Measurements from ENCODE around the gene BLOC1S6.

Gene BLOC1S6

GRCh38 chr15:45587095-45587862, at the start of gene BLOC1S6:
Gene BLOC1S6 (plus strand): TSS chr15:45587379. CDS start chr15:45587444, 65 bp downstream.
- H3K9me3 Mint-ChIP-seq (ENCODE audit: low read depth) = no peaks in the 10 kb centered on the region
- peaks cover under 1% of the 10 kb centered on the region for H3K36me3 Mint-ChIP-seq

GRCh38 chr15:45539680-45540079, 47.5 kb upstream of the BLOC1S6 start:
- Mint-ChIP-seq H3K27me3 (no peaks in the 10 kb centered on the region), H3K36me3 (no peaks in the 10 kb centered on the region), H3K4me1 (ENCODE audit: low read depth) (no peaks in the 10 kb centered on the region), H3K27ac (no peak overlapping the region), H3K9me3 (ENCODE audit: low read depth) (no peaks in the 10 kb centered on the region), H3K4me3 (no peak overlapping the region)

More at GRCh38 chr15:45587095-45587862, at the start of gene BLOC1S6:
- Mint-ChIP-seq H3K27me3 (no peaks in the 10 kb centered on the region), H3K27ac (peak within 1 kb of the TSS; percentile 100), H3K4me3 (peak within 1 kb of the TSS; percentile 99), H3K4me1 (ENCODE audit: low read depth) (peaks cover 45% of the 10 kb centered on the region)

GRCh38 chr15:45540531-45540930, 46.6 kb upstream of the BLOC1S6 start:
- Mint-ChIP-seq H3K27me3 (no peaks in the 10 kb centered on the region), H3K4me1 (ENCODE audit: low read depth) (no peaks in the 10 kb centered on the region), H3K36me3 (no peaks in the 10 kb centered on the region), H3K27ac (no peak overlapping the region), H3K4me3 (no peak overlapping the region), H3K9me3 (ENCODE audit: low read depth) (no peaks in the 10 kb centered on the region)

- H3K36me3 Mint-ChIP-seq = no peaks in the 10 kb centered on the region
- no peak overlapping the region for H3K27ac Mint-ChIP-seq
- peaks cover 2% of the 10 kb centered on the region for H3K27me3 Mint-ChIP-seq
- H3K9me3 Mint-ChIP-seq (ENCODE audit: low read depth) = no peaks in the 10 kb centered on the region
- H3K4me3 Mint-ChIP-seq = no peak overlapping the region
- H3K4me1 Mint-ChIP-seq (ENCODE audit: low read depth) = no peaks in the 10 kb centered on the region
Observed at GRCh38 chr15:45543051-45543450, 44.1 kb upstream of the BLOC1S6 start.

- Mint-ChIP-seq H3K4me1 (ENCODE audit: low read depth) (no peaks in the 10 kb centered on the region), H3K9me3 (ENCODE audit: low read depth) (no peaks in the 10 kb centered on the region), H3K4me3 (no peak overlapping the region), H3K36me3 (no peaks in the 10 kb centered on the region), H3K27ac (no peak overlapping the region), H3K27me3 (peaks cover 2% of the 10 kb centered on the region)
Observed at GRCh38 chr15:45544266-45545023, 42.7 kb upstream of the BLOC1S6 start.

- no peak overlapping the region for H3K4me3 Mint-ChIP-seq
- no peaks in the 10 kb centered on the region for H3K4me1 Mint-ChIP-seq (ENCODE audit: low read depth)
- no peaks in the 10 kb centered on the region for H3K36me3 Mint-ChIP-seq
- H3K27ac Mint-ChIP-seq = no peak overlapping the region
- peaks cover 2% of the 10 kb centered on the region for H3K27me3 Mint-ChIP-seq
- no peaks in the 10 kb centered on the region for H3K9me3 Mint-ChIP-seq (ENCODE audit: low read depth)
Observed at GRCh38 chr15:45546789-45547188, 40.4 kb upstream of the BLOC1S6 start.

GRCh38 chr15:45548753-45549520, 38.2 kb upstream of the BLOC1S6 start:
- H3K27ac Mint-ChIP-seq = no peak overlapping the region
- H3K4me1 Mint-ChIP-seq (ENCODE audit: low read depth) = no peaks in the 10 kb centered on the region
- no peaks in the 10 kb centered on the region for H3K36me3 Mint-ChIP-seq
- H3K9me3 Mint-ChIP-seq (ENCODE audit: low read depth) = no peaks in the 10 kb centered on the region
- H3K4me3 Mint-ChIP-seq = no peak overlapping the region
- peaks cover 2% of the 10 kb centered on the region for H3K27me3 Mint-ChIP-seq

GRCh38 chr15:45549541-45550220, 37.5 kb upstream of the BLOC1S6 start:
- Mint-ChIP-seq H3K36me3 (no peaks in the 10 kb centered on the region), H3K27me3 (peaks cover 6% of the 10 kb centered on the region), H3K4me1 (ENCODE audit: low read depth) (no peaks in the 10 kb centered on the region), H3K4me3 (no peak overlapping the region), H3K27ac (no peak overlapping the region), H3K9me3 (ENCODE audit: low read depth) (no peaks in the 10 kb centered on the region)

GRCh38 chr15:45550436-45550835, 36.7 kb upstream of the BLOC1S6 start:
- Mint-ChIP-seq H3K27me3 (peaks cover 7% of the 10 kb centered on the region), H3K4me3 (no peak overlapping the region), H3K36me3 (no peaks in the 10 kb centered on the region), H3K9me3 (ENCODE audit: low read depth) (no peaks in the 10 kb centered on the region), H3K27ac (no peak overlapping the region), H3K4me1 (ENCODE audit: low read depth) (no peaks in the 10 kb centered on the region)

GRCh38 chr15:45551676-45552075, 35.5 kb upstream of the BLOC1S6 start:
- Mint-ChIP-seq H3K4me3 (no peak overlapping the region), H3K27ac (no peak overlapping the region), H3K27me3 (peaks cover 12% of the 10 kb centered on the region), H3K4me1 (ENCODE audit: low read depth) (no peaks in the 10 kb centered on the region), H3K36me3 (no peaks in the 10 kb centered on the region), H3K9me3 (ENCODE audit: low read depth) (no peaks in the 10 kb centered on the region)

- Mint-ChIP-seq H3K36me3 (no peaks in the 10 kb centered on the region), H3K27me3 (peaks cover 13% of the 10 kb centered on the region), H3K27ac (no peak overlapping the region), H3K9me3 (ENCODE audit: low read depth) (no peaks in the 10 kb centered on the region), H3K4me1 (ENCODE audit: low read depth) (no peaks in the 10 kb centered on the region), H3K4me3 (no peak overlapping the region)
Observed at GRCh38 chr15:45555934-45556608, 31.1 kb upstream of the BLOC1S6 start.

- H3K27ac Mint-ChIP-seq = no peak overlapping the region
- no peaks in the 10 kb centered on the region for H3K9me3 Mint-ChIP-seq (ENCODE audit: low read depth)
- no peaks in the 10 kb centered on the region for H3K4me1 Mint-ChIP-seq (ENCODE audit: low read depth)
- H3K4me3 Mint-ChIP-seq = no peak overlapping the region
- H3K36me3 Mint-ChIP-seq = no peaks in the 10 kb centered on the region
- peaks cover 14% of the 10 kb centered on the region for H3K27me3 Mint-ChIP-seq
Observed at GRCh38 chr15:45572617-45573016, 14.6 kb upstream of the BLOC1S6 start.

GRCh38 chr15:45573961-45574629, 13.1 kb upstream of the BLOC1S6 start:
- Mint-ChIP-seq H3K27ac (no peak overlapping the region), H3K9me3 (ENCODE audit: low read depth) (no peaks in the 10 kb centered on the region), H3K4me1 (ENCODE audit: low read depth) (no peaks in the 10 kb centered on the region)

GRCh38 chr15:45581919-45582318, 5.3 kb upstream of the BLOC1S6 start:
- peaks cover 12% of the 10 kb centered on the region for H3K4me1 Mint-ChIP-seq (ENCODE audit: low read depth)
- no peaks in the 10 kb centered on the region for H3K9me3 Mint-ChIP-seq (ENCODE audit: low read depth)
- H3K4me3 Mint-ChIP-seq = no peak overlapping the region

More at GRCh38 chr15:45573961-45574629, 13.1 kb upstream of the BLOC1S6 start:
- no peaks in the 10 kb centered on the region for H3K36me3 Mint-ChIP-seq
- no peak overlapping the region for H3K4me3 Mint-ChIP-seq
- H3K27me3 Mint-ChIP-seq = peaks cover 10% of the 10 kb centered on the region

More at GRCh38 chr15:45581919-45582318, 5.3 kb upstream of the BLOC1S6 start:
- Mint-ChIP-seq H3K27ac (no peak overlapping the region), H3K27me3 (no peaks in the 10 kb centered on the region), H3K36me3 (no peaks in the 10 kb centered on the region)

All from activated naive CD8-positive, alpha-beta T cell (primary cell).